Activated gamma-delta T cell treated with anti-CD3 and anti-CD28 coated beads, Interleukin-2, amount 50 U/mL, for 16 hours (primary cell): Measurements from ENCODE around the gene SLC1A7.
"Not testable (repeated sequence)": the region's sequence is repeated elsewhere in the genome, so short reads cannot be mapped to it uniquely, and the experiment has no call there.

Source experiments
- DNase-seq: peaks from one replicate; pipeline ENCODE4 v3.0.0-alpha.2; 2020; ENCODE audit warnings: low read depth

The SLC1A7 gene

DNA sequence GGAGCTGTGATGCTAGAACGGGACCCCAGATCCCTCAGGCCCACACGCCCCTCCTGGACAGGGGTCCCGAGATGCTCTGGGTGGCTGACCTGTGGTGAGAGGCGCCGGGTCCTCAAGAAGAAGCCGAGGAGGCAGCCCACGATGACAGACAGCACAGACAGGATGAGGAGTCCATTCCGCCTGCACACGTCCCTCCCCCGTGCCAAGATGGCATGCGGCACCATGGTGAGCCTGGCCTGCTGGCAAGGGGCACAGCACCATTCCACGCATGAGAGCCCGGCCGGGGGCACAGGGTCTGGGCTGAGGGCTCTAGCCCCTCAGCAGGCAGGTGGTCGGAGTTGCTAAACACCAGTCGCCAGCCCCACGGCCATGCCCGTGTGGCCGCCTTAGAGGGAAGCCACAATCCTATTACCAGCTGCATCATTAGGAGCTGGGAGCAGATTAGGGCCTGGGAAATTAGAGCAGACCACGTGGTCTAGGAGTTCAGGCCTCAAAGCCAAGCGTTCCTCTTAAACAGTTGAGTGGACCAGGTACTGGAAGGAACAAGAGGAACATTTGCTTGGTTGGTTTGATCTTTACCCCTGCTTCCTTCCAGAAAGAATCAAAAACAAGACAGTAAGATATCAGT, at the start of gene SLC1A7:
Gene SLC1A7 (minus strand): TSS at position 413 of the 628 bp plus-strand sequence. CDS start 189 bp downstream, at position 224.
- DNase-seq = no peak

DNA sequence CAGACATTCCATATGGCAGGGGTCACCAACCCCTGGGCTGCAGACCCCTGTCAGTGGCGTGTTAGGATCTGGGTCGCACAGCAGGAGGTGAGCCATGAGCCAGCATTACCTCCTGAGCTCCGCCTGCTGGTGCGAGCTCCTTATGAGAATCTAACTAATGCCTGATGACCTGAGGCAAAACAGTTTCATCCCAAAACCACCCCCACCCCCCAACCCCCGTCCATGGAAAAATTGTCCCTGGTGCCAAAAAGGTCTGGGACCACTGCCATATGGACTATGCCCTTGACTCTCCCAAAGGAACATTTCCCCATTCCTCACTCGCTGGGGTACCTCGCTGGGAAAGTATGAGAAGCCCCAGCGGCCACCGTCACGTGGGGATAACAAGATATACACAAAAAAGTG, 47.8 kb upstream of the SLC1A7 start:
- no peak for DNase-seq

DNA sequence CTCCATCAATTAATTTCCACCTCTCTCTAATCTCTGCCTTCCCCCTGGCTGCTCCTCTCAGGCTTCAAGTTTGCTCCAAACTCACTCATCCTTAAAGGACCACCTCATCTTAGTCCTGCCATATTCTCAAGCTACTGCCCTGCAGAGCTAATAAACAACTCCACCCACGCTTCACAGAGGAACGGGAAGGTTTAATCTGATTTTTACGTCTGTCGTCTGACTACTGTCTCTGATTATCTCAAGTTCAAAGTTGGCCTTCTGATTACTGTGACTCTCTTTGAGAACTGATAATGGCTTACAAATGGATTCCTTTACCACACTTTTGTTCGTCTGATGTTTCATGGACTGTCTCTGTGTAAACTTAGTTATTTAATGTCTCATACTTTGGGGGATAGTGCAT, 46.6 kb upstream of the SLC1A7 start:
- no peak for DNase-seq

DNA sequence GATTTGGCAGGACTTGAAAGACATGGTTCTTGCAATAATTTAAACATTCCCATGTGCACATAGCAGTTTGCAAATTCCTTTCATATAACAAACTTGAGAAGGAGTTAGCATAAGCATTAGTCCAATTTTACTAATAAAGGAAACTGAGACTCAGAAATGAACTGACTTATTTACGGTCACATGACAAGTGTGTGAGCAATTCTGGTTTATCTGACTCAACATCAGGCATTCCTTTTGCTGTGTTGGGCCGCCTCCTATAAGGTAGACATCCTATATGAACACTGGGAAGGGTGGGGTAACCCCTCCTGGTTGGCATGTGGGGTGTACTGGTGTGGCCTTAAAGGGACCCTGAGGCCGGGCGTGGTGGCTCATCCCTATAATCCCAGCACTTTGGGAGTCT, 45.7 kb upstream of the SLC1A7 start:
- no peak for DNase-seq

DNA sequence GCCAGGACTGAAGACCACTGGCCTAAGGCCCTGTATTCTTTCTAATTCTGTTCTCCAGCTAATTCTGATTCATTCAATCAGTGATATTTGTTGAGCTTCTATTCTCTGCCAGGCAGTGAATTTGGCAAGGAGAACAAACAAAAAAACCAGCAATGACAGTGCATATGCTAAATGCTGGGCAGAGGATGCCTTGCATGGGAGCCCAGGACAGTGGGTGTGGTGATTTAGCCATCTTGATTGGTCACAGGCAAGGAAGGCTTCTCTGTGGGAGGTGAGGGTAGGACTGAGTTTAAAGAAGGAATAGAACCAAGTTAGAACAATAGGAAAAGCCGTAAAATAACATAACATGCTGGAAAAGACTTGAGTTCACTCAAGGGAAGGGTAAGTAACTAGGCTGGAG, 45.0 kb upstream of the SLC1A7 start:
- no peak for DNase-seq

DNA sequence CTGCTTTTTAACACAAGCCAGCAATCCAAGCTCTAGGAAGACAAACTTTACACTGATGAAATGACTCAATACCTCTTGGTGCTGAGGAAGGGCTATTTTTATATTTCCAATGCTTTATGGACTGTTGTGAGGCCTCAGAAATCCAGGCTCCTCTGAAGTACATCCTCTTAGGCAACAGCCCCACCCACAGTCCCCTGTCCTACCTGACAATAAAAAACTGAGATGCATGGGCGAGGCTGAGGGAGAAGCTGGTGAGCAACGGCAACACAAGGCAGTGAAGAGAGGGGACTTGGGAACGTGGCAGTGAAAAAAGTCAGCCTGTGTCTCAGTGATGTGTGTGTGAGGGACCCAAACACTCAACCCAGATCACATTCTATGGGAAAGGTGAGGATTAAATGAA, 44.1 kb upstream of the SLC1A7 start:
- DNase-seq = no peak

DNA sequence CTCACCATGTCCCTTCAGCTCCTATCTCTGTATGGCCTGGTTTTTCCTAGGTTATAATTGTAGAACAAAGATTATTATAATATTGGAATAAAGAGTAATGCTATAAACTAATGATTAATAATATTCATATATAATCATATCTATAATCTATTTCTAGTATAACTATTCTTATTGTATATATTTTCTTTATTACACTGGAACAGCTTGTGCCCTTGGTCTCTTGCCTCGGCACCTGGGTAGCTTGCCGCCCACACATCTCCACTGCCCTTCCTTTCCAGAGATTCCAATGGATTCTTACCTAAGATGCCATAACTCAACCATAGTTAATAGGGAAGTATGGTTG, 43.5 kb upstream of the SLC1A7 start:
- not testable (repeated sequence) for DNase-seq

DNA sequence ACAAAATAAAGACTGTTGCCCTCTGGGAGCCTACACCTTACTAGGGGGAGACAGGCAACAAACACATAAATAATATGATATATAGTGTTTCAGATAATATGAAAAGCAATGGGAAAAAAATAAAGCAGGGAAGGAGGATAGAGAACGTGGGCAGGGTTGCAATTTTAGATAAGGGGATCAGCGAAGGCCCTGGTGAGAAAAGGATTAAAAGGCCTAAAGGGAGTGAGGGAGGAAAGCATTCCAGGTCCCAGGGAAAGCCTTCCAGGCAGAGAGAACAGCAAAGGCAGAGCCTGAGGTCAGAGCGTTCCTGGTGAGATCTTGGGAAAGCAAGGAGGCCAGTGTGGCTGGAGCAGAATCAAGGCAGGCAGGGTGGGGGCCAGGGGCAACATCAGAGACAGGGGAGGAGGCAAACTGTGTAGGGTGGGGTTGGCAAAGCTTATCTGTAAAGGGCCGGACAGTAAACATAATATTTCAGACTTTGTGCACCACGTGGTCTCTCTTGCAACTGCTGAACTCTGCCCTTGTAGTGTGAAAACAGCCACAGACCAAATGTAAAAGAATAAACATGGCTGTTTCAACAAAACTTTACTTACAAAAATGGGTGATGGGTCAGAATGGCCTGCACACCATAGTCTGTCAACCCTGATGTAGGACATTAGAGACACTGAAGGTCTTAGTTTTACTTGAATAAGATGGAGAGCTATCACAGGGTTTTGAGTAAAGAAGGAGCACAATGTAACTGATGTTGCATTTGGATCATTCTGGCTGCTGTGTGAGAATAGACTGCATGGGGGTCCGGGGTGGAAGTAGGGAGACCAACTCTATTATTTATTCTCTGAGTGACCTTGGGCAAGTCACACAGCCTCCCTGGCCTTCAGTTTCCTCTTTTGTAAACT, 40.9 kb upstream of the SLC1A7 start:
- DNase-seq = no peak

DNA sequence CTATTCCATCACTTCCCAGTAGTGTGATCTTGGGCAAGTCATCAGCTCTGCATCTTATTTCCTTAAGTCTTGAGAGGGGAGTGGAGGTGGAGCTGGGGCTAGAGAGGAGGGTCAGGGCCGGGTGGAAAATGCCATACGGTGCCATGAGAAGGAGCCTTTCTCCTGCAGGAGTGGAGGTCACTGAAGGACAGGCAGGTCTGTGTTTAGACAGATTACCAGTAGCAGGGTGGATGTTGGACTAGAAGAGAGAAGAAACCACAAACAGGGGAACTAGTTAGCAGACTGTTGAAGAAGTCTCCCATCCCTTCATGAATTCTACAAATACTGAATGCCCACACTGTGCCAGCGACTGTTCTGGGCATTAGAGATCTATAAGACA, 40.3 kb upstream of the SLC1A7 start:
- DNase-seq = no peak

DNA sequence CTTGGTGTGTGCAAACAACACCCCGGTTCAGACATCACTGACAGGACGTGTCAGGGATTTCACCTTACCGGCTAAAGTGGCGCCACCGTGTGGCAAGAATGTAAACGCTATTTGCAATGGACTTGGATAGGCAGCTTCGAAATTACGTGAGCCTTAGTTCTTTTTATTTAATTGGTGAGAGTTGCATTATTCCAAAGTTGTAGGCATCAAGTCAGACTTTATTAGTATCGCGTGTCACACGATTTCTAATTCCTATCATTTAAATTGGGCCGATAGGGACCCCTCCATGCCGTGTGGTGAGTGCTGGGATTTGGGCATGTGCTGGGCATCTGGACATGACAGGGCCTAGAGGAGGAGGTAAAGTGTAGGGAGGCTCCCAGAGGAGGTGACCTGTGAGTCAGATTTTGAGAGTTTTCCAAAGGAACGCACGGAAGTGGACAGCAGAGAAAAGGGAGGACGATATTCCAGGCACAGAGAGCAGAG, 39.7 kb upstream of the SLC1A7 start:
- DNase-seq = peak; percentile 72

DNA sequence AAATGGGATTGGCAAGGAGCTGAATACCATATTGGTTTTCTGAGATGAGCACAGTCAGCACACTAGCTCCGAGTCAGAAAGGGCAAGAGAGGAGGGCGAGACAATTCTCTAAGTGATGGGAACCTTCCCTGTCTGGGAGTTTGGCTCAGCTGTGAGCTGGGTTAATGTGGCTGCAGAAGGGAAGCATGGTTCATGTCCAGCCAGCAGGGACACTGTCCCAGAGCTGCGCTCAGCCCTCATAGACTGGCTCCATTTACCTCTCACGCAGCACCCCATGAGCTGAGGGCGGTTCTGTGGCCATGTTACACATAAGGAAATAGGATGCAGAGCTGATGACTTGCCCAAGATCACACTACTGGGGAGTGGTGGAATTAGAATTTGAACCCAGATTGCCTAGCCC, 38.5 kb upstream of the SLC1A7 start:
- DNase-seq = no peak

DNA sequence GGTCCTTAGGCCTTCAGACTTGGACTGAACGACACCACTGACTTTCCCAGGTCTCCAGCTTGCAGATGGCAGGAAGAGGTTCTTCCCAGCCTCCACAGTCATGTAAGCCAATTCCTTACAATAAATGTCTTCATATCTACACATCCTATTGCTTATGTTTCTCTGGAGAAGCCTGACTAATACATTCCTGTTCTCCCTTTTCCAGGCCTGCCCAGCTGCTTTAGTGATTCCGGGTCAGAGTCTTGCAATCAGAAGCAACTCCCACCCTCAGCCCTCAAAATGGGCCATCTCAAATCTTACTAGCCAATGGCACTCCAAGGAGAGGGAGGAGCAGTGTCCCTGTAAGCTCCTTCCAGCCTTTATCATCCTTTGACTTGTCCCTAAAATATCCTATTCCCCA, 37.8 kb upstream of the SLC1A7 start:
- DNase-seq = no peak

DNA sequence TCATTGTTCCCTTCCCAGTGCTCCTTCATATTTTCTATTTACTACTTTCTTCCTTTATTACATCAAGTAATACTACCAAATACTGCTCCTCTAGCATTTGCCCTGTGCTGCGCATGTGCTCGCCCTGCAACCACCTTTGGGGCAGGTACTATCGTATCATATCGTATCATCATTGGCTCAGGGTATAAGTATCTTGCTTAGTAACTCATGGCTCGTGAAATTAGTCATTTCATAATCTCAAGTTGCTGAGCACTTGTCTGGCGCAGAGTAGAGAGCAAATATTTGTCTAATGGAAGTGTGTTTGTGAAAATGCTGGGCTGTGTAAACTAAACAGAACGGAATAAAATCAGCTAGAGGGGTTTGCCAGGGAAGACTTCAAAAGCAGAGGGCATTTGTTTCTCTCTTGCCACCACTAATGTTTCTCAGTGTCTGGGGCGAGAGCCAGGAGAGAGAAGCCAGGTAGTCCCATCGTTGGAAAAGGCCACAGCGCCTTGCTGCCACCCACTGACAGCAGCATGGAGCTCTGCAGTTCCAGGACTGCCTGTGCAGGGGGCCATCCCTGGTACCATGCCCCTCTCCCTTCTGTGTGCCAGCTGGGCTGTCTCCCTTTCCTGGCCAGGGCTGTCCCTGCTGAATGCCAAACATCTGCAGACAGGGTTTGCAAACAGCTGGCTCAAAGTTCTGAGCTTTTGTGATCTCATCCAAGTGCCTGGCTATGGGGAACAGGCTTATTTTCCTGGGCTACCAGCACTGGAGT, 34.2 kb upstream of the SLC1A7 start:
- no peak for DNase-seq

DNA sequence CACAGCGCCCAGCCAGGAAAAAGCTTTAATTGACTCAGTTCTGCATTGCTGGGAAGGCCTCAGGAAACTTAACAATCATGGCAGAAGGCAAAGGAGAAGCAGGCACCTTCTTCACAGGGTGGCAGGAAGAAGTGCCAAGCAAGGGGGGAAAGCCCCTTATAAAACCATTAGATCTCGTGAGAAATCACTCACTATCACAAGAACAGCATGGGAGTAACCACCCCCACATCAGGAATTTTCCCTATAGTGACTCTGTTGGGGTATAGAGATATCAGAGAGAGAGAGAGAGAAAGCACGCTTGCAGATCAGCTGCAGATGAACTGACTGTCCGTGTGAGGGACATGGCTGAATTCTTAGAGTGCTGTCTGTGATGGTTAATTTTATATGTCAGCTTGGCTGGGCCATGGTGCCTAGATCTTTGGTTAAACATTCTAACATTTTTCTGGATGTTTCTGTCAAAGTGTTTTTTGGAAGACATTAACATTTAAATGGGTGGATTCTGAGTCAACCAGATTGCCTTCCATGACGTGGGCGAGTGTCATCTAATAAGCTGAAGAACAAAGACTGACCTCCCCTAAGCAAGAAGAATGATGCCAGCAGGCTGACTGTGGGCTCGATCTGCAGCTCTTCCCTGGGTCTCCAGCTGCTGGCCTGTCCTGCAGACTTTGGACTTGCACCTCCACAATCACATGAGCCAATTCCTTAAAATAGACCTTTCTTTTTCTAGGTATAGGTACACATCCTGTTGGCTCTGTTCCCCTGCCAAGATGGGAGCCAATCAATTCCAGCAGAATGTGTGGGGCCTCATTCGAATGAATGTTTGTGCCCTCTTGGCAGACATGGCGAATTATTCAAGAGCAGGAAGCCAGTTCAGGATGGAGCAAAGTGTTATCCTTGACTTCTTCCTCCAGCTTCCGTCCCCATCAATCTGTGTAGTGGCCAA, 32.8 kb upstream of the SLC1A7 start:
- no peak for DNase-seq

DNA sequence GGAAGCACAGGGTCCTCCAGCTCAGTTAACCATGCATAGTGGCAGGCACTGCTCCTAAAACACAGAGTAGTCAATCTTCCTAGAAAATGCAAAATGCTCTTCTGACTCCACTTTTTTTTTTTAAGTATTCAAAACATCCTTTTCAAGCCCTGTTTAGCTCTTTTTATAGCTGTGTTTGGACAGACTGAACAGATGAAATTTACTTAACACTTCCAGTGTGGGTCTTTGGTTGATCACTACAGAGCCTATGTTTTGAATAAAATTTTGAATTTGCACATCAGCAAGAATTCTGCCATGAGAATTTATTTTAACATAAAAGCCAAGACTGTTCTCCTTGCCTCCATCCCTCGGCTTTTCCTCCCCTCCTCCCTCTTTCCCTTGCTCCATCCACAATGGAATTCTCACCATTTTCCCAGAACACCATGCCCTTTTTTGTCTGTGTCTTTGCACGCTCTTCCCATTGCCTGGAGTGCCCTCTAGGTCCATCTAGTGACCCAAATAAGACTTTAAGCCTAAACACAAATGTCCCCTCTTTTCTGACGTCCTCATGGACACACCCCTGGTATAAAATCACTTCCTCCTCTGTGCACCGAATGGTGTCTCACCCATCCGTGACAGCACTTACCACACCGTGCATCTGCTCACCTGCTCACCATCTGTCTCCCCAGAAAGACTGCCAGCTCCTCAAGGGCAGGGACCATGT, 30.1 kb upstream of the SLC1A7 start:
- no peak for DNase-seq

DNA sequence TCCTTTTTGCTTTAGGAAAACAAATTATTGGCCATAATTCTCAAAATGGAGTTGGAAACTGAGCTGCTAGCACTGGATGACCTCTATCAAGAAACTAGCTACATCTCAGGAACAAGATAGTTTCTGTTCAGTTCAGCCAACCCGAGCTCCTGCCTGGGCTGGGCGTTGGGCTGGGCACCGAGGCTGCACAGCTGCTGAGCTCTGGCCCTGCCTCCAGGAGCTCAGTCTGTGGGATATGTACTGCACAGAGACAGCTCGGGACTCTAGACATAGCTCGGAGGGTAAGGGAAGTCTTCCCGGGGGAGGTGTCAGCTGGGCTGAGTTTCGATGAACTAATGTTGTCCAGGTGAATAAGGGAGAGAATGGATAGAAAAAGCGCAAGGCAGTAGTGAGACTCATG, 24.5 kb upstream of the SLC1A7 start:
- no peak for DNase-seq

DNA sequence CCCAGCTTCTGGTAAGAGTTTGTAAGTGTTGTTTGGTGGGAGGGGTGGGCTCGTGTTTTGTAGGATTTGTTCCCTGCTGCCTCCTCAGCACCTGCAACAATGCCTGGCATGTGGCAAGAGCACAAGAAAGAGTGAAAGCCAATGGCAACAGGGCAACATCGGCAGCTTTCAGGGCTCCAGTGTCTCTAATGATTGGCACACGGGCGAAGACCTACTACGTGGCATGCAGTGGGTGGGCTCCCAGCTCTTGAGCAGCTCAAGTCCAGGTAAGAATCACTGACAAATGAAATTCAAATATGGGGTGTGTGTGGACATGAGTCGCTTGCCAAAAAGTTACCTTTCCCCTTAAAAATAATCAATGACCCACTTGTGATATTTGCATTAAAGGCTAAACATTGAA, 23.9 kb upstream of the SLC1A7 start:
- no peak for DNase-seq

DNA sequence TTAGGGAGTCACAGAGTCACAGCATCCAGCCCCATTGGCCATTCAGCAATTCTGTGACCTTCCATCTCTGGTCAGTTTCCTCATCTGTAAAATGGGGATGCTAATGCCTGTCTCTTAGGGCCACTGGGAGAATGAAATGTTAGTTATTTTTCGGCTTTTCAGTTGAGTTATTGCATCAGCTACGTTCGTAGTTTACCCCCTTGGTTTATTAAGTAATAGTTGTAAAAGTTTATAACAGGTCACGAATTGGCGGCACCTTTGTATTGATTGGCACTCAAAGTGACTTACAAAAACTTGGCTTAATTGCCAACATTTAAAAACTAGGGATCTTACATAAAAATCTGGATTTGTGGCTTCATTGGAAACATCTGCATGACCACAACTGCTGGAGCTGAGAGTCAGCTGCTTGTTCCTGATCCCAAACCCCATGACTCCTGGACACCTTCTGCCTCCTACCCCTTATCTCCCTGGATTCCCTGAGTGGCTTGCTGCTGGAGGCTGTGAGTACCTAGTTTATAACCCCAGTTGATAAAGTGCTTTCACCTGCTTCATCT, 23.0 kb upstream of the SLC1A7 start:
- DNase-seq = no peak

DNA sequence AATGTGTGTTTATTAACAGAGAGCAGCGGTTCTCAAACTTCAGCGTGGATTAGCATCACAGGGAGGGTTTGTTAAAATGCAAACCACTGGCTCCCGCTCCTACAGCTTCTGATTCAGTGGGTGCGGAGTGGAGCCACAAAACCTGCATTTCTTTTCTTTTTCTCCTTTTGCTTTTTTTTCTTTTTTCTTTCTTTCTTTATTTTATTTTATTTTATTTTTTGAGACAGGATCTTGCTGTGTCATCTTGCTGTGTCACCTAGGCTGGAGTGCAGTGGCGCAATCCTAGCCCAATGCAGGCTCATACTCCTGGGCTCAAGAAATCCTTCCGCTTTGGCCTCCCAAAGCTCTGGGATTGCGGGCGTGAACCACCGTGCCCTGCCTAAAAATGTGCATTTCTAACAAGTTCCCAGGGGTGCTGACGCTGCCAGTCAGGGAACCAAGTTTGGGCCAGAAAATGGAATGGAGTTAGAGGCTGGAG, 20.9 kb upstream of the SLC1A7 start:
- no peak for DNase-seq

DNA sequence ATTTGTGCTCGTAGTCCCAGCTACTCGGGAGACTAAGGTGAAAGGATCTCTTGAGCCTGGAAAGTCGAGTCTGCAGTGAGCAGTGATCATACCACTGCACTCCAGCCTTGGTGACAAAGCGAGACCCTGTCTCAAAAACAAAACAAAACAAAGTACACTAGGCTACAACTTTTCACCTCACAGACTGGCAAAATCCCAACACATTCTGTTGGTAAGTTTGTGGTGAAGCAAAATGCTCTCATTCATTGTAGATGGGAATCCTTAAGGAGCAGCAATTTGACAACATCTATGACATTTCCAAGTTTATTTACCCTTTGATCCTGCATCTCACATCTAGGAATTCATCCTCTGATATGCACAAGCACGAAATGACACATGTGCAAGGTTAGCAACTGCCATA, 20.2 kb upstream of the SLC1A7 start:
- DNase-seq = no peak

DNA sequence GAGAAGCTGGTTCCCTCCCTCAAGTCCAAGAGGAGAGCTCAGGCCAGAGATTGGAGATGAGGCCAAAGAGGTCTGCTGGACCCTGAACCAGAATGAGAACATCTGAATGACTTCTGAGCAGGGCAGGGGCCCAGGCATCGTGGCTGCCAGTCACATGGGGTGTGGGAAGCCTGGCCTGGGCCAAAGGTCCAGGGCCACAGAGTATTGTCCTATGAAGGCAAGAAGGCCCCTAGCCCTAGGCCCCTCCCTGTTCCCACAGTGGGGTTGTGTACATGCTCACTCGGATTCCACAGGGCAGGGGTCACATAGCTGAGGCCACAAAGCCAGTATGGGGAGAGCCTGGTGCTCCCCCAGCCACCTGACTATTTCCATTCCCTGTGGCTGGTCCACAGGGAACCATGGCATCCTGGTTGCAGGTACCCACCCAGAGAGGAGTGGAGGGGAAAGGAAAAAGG, 18.5 kb upstream of the SLC1A7 start:
- no peak for DNase-seq
